Astrocyte (in vitro differentiated cells and primary cell): Measurements from ENCODE around the gene NUDT16L1.

ENCODE experiments used
- EZH2 ChIP-seq: IDR thresholded peaks from 2 replicates; pipeline ENCODE4 v1.6.1; 2012; ENCODE audit warnings: mild to moderate bottlenecking, low read length, inconsistent platforms; ENCODE audit not compliant: insufficient read depth
- TF ChIP-seq, protein P1 (sequence below): IDR thresholded peaks from 2 replicates; pipeline ENCODE4 v1.5.1; 2011; ENCODE audit warnings: low read depth, mild to moderate bottlenecking, inconsistent platforms, low read length, moderate library complexity; ENCODE audit not compliant: insufficient read depth

DNA sequence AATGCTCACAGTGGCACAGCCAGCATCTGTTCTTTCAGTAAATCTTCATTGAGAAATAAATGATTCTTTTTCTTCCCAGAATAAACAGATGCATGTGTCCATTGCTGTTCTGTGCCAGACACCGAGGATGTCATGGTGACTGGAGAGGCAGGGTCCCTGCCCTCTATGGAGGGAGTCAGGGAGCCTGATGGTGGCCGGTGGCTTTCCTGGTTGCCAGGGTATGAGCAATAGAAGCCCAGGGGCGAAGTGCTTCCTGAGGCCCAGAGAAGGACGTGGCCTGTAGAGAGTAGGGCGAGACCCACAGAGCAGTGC, 29.9 kb upstream of the NUDT16L1 start:
- TF ChIP-seq, protein P1, sequence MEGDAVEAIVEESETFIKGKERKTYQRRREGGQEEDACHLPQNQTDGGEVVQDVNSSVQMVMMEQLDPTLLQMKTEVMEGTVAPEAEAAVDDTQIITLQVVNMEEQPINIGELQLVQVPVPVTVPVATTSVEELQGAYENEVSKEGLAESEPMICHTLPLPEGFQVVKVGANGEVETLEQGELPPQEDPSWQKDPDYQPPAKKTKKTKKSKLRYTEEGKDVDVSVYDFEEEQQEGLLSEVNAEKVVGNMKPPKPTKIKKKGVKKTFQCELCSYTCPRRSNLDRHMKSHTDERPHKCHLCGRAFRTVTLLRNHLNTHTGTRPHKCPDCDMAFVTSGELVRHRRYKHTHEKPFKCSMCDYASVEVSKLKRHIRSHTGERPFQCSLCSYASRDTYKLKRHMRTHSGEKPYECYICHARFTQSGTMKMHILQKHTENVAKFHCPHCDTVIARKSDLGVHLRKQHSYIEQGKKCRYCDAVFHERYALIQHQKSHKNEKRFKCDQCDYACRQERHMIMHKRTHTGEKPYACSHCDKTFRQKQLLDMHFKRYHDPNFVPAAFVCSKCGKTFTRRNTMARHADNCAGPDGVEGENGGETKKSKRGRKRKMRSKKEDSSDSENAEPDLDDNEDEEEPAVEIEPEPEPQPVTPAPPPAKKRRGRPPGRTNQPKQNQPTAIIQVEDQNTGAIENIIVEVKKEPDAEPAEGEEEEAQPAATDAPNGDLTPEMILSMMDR = no peak
- no peak for TF ChIP-seq EZH2
